GM12878 (cell line): ENCODE measurements around the gene BECN2. TPM values are rescaled to one million over a fixed set of nuclear protein-coding genes. Genes with fewer than 3 reads are reported as not detected.

Source experiments
- ATAC-seq: fragments of 200-7000 bp; cut with Tn5 transposase; 3 replicates; pipeline ENCODE4 v1.9.1; 2020; ENCODE audit warnings: mild to moderate bottlenecking, moderate library complexity
- BruUV-seq: library from RNA; stranded (reverse); fragments of 400-500 nt; replicated peaks from 2 replicates; lab custom pipeline; 2021; lab: Mats Ljungman, UMichigan
- CTCF ChIA-PET: fragments of 300-600 bp; sonication (Branson Sonifier 250); formaldehyde crosslinking; extraction: SDS; loops from one replicate; lab custom pipeline; 2021; ENCODE audit warnings: inconsistent platforms; lab: Yijun Ruan, JAX
- POLR2A ChIA-PET: fragments of 350-600 bp; formaldehyde crosslinking; extraction: SDS; loops from one replicate; lab custom pipeline; 2021; ENCODE audit warnings: inconsistent platforms; lab: Charles Lee
- RAD21 ChIA-PET: fragments of 300-600 bp; sonication (Branson Sonifier 250); formaldehyde crosslinking; loops from one replicate; lab custom pipeline; 2023; ENCODE audit warnings: antibody characterized with exemption; ENCODE audit not compliant: unreplicated experiment; lab: Charles Lee
- SMC1A ChIA-PET: fragments of 300-600 bp; sonication (Branson Sonifier 250); formaldehyde crosslinking; loops from one replicate; lab custom pipeline; 2023; ENCODE audit not compliant: unreplicated experiment, uncharacterized antibody; lab: Charles Lee
- DNase-seq: peaks from one replicate; pipeline ENCODE4 v3.0.0-alpha.2; 2011; ENCODE audit warnings: low read depth, low spot score
- FAIRE-seq: peaks from 3 replicates; lab custom pipeline; 2011; peaks lifted over from hg19 to GRCh38; lab: Jason Lieb, UNC
- H2AFZ ChIP-seq: 2 replicates; pipeline ENCODE4 v1.6.0; 2011; ENCODE audit warnings: low read depth, low read length, control low read depth; ENCODE audit not compliant: control insufficient read depth
- H3K27ac ChIP-seq: 2 replicates; pipeline ENCODE4 v1.5.1; 2011; ENCODE audit warnings: control low read depth; ENCODE audit not compliant: control insufficient read depth, insufficient read depth
- H3K27me3 ChIP-seq, 2 experiments: replicated peaks in 1 of 2; 2 replicates each; pipeline versions ENCODE4 v1.6.0 to v1.6.1; 2011; ENCODE audit warnings: low read length in 1 of 2; ENCODE audit not compliant: control insufficient read depth in 2 of 2, insufficient read depth in 2 of 2
- H3K36me3 ChIP-seq, 2 experiments: 2 replicates each; pipeline ENCODE4 v1.5.1; 2011; ENCODE audit warnings: low read length in 1 of 2; ENCODE audit not compliant: control insufficient read depth in 2 of 2, insufficient read depth in 2 of 2
- H3K4me1 ChIP-seq: 2 replicates; pipeline ENCODE4 v1.6.1; 2011; ENCODE audit warnings: mild to moderate bottlenecking, low read length, moderate library complexity, mixed read lengths; ENCODE audit not compliant: control insufficient read depth, insufficient read depth
- H3K4me2 ChIP-seq: 2 replicates; pipeline ENCODE4 v1.6.0; 2011; ENCODE audit warnings: control low read depth; ENCODE audit not compliant: control insufficient read depth, insufficient read depth
- H3K4me3 ChIP-seq: fragments of 200-600 bp; sonication (generic); 2 replicates; pipeline ENCODE4 v1.5.1; 2016
- H3K79me2 ChIP-seq: 2 replicates; pipeline ENCODE4 v1.6.0; 2011; ENCODE audit warnings: low read length; ENCODE audit not compliant: control insufficient read depth, insufficient read depth
- H3K9ac ChIP-seq: 2 replicates; pipeline ENCODE4 v1.8.0; 2011; ENCODE audit warnings: low read length, control low read depth, mixed read lengths; ENCODE audit not compliant: control insufficient read depth, insufficient read depth
- H3K9me3 ChIP-seq: replicated peaks from 3 replicates; pipeline ENCODE4 v1.5.1; 2011; ENCODE audit warnings: mild to moderate bottlenecking, low read length; ENCODE audit not compliant: control insufficient read depth, insufficient read depth
- H4K20me1 ChIP-seq: 2 replicates; pipeline ENCODE4 v1.6.0; 2011; ENCODE audit not compliant: control insufficient read depth, insufficient read depth
- DPF2 ChIP-seq: fragments of 450-650 bp; IDR thresholded peaks from 2 replicates; pipeline ENCODE4 v1.6.1; 2017; ENCODE audit warnings: mild to moderate bottlenecking
- EP300 ChIP-seq, 2 experiments: fragments of 150-350 bp in 1 of 2; IDR thresholded peaks; 2 replicates each; pipeline ENCODE4 v1.6.1; 2011 to 2012; ENCODE audit warnings: low read depth in 2 of 2, low read length in 2 of 2, borderline replicate concordance in 1 of 2, improper control_type of control experiment in 1 of 2, inconsistent platforms in 1 of 2; ENCODE audit not compliant: control insufficient read depth in 1 of 2
- FOS ChIP-seq: IDR thresholded peaks from 3 replicates; pipeline ENCODE4 v1.6.1; 2011; ENCODE audit warnings: borderline replicate concordance; ENCODE audit not compliant: insufficient read length; ENCODE audit errors: extremely low read depth
- HDAC6 ChIP-seq: fragments of 200-600 bp; sonication (generic); IDR thresholded peaks from one replicate; pipeline ENCODE4 v1.8.0; 2017; ENCODE audit warnings: antibody characterized with exemption; ENCODE audit not compliant: unreplicated experiment
- IKZF1 ChIP-seq: fragments of 450-650 bp; conservative IDR thresholded peaks from 2 replicates; pipeline ENCODE4 v1.6.1; 2017; ENCODE audit warnings: antibody characterized with exemption, mild to moderate bottlenecking
- MEF2B ChIP-seq: fragments of 450-650 bp; IDR thresholded peaks from 2 replicates; pipeline ENCODE4 v1.6.1; 2018; ENCODE audit warnings: mild to moderate bottlenecking, moderate library complexity; ENCODE audit not compliant: partially characterized antibody, poor library complexity, severe bottlenecking
- MLLT1 ChIP-seq: fragments of 450-650 bp; IDR thresholded peaks from 2 replicates; pipeline ENCODE4 v1.6.1; 2016; ENCODE audit warnings: mild to moderate bottlenecking
- MTA3 ChIP-seq: IDR thresholded peaks from 2 replicates; pipeline ENCODE4 v1.6.1; 2012; ENCODE audit warnings: low read length, inconsistent platforms, borderline replicate concordance
- PML ChIP-seq: IDR thresholded peaks from 2 replicates; pipeline ENCODE4 v1.6.1; 2012; ENCODE audit warnings: low read length, inconsistent platforms
- RELB ChIP-seq: fragments of 450-650 bp; IDR thresholded peaks from 2 replicates; pipeline ENCODE4 v1.6.1; 2017; ENCODE audit warnings: low read depth, mild to moderate bottlenecking, moderate library complexity
- SUZ12 ChIP-seq: fragments of 200-600 bp; sonication (generic); IDR thresholded peaks from one replicate; pipeline ENCODE4 v1.6.1; 2018; ENCODE audit warnings: antibody characterized with exemption, mild to moderate bottlenecking; ENCODE audit not compliant: unreplicated experiment
- TCF3 ChIP-seq: IDR thresholded peaks from 2 replicates; pipeline ENCODE4 v1.6.1; 2012; ENCODE audit warnings: low read depth, mild to moderate bottlenecking, low read length, borderline replicate concordance; ENCODE audit not compliant: insufficient read depth
- ZBED1 ChIP-seq: IDR thresholded peaks from 2 replicates; pipeline ENCODE4 v1.6.1; 2016; ENCODE audit warnings: borderline replicate concordance
- ZNF217 ChIP-seq: fragments of 450-650 bp; IDR thresholded peaks from 2 replicates; pipeline ENCODE4 v1.6.1; 2017; ENCODE audit warnings: antibody characterized with exemption, mild to moderate bottlenecking
- WGBS: methylation state at CpG from one replicate; pipeline ENCODE4 v1.1.6; 2016; ENCODE audit warnings: low lambda C conversion rate; ENCODE audit not compliant: insufficient replicate concordance, insufficient coverage; ENCODE audit errors: missing lambda C conversion rate; 5-methylcytosine and 5-hydroxymethylcytosine counted together
- in situ Hi-C: fragments of 300-500 bp; cut with MboI; formaldehyde crosslinking; loops from 9 replicates; pipeline ENCODE4 v1.14.3; 2018; ENCODE audit warnings: mixed read lengths
- intact Hi-C: fragments of 100-400 bp; cut with micrococcal nuclease; formaldehyde crosslinking; loops from one replicate; pipeline ENCODE4 v1.14.2; 2022; ENCODE audit not compliant: unreplicated experiment
- polyA plus RNA-seq, 11 experiments: library from polyadenylated mRNA; depleted of rRNA in 4 of 11; unstranded in 6 of 11; stranded (reverse) in 5 of 11; fragments of >200 nt; fragmentation: Nextera tagmentation in 4 of 11; fragmentation: Illumina TruSeq in 1 of 11; extraction: Ambion mirVana in 4 of 11; extraction: Trizol in 1 of 11; gene quantifications; 1 replicate in 1 of 11; 2 replicates in 10 of 11; pipeline versions ENCODE4 v1.2.1 to v1.2.3, GENCODE V29; 2011 to 2016; ENCODE audit warnings: inconsistent platforms in 2 of 11, missing spikeins in 2 of 11, low read depth in 1 of 11
- total RNA-seq, 4 experiments: library from RNA; depleted of rRNA in 3 of 4; stranded (reverse); fragments of >200 nt in 3 of 4; fragmentation: Illumina TruSeq in 1 of 4; extraction: Trizol in 1 of 4; gene quantifications; 2 replicates each; pipeline versions ENCODE4 v1.2.1 to v1.2.3, GENCODE V29; 2013 to 2021

BECN2 gene
- total and polyA plus RNA-seq, 10 of the 15 experiments (the other 5 are each of a cell fraction or from before 2014, with no cell fraction given) = not detected

- Histone ChIP-seq H3K4me3 (no peak overlapping the region), H4K20me1 (no peaks in the 10 kb centered on the region; the same call in 1 of the 2 replicates), H3K27ac (no peak overlapping the region), H2AFZ (no peak overlapping the region), H3K9me3 (no peaks in the 10 kb centered on the region), H3K36me3 (no peaks in the 10 kb centered on the region), H3K79me2 (no peaks in the 10 kb centered on the region), H3K4me2 (no peak overlapping the region), H3K4me1 (no peaks in the 10 kb centered on the region), H3K27me3 (no peaks in the 10 kb centered on the region), H3K9ac (no peak overlapping the region)
- TF ChIP-seq MTA3 (no peak), MLLT1 (no peak), IKZF1 (no peak), ZBED1 (no peak), DPF2 (no peak), TCF3 (no peak), ZNF217 (no peak)
- BruUV-seq = no TSS peak
- ChIA-PET CTCF (no interaction called here), RAD21 (no interaction called here), POLR2A (no interaction called here), SMC1A (no interaction called here)
- FAIRE-seq (no peak), DNase-seq (no peak), ATAC-seq (no peak)
- intact Hi-C loops = no loop called here
- in situ Hi-C loops = no loop called here
- WGBS = 46% methylated on average over 5 of the region's 5 CpGs
These were observed 13.3 kb upstream of the BECN2 start for GRCh38 chr1:241944300-241944699.

- Histone ChIP-seq H3K9me3 (no peaks in the 10 kb centered on the region), H3K79me2 (no peaks in the 10 kb centered on the region), H4K20me1 (no peaks in the 10 kb centered on the region; the same call in 1 of the 2 replicates), H3K36me3 (no peaks in the 10 kb centered on the region), H3K4me3 (no peak overlapping the region), H3K4me2 (no peak overlapping the region), H3K27ac (no peak overlapping the region), H3K9ac (no peak overlapping the region), H3K4me1 (no peaks in the 10 kb centered on the region), H3K27me3 (no peaks in the 10 kb centered on the region), H2AFZ (no peak overlapping the region)
- WGBS = 49% methylated on average over 6 of the region's 6 CpGs
- BruUV-seq = no TSS peak
- POLR2A ChIA-PET = no interaction called here
- RAD21 ChIA-PET = no interaction called here
- ATAC-seq (no peak; the same call in 2 of the 3 replicates), FAIRE-seq (no peak), DNase-seq (no peak)
- no peak for TF ChIP-seq PML
- TF ChIP-seq SUZ12 = no peak
- TF ChIP-seq MEF2B = no peak
- TF ChIP-seq RELB = no peak
- no peak for TF ChIP-seq HDAC6
- no peak for TF ChIP-seq EP300 (IDR thresholded peaks at IDR 0.05; ENCODE audit: borderline replicate concordance in 1 of 2, control insufficient read depth in 1 of 2, low read depth in 2 of 2, low read length in 2 of 2)
- no peak for TF ChIP-seq FOS
- CTCF ChIA-PET = interaction anchor here (1.4 kb wide), 1 partner anchor 53 kb away, joined by 3 read pairs; no protein-coding TSS in a partner anchor
- SMC1A ChIA-PET = no interaction called here
- in situ Hi-C loops = no loop called here
- intact Hi-C loops = no loop called here
These were observed 10.2 kb upstream of the BECN2 start for GRCh38 chr1:241947354-241947753.
